Small intestine (tissue), 7 donors: ENCODE data around the gene TXLNA. TPM values are rescaled to one million over a fixed set of nuclear protein-coding genes. Genes with fewer than 3 reads are reported as not detected.

ENCODE experiments used
- DNase-seq, 2 donors: peaks; one replicate each; pipeline versions ENCODE4 v3.0.0 to v3.0.0-alpha.2; 2013
- FAIRE-seq: peaks from 2 replicates; lab custom pipeline; 2012; peaks lifted over from hg19 to GRCh38; lab: Jason Lieb, UNC
- H3K27ac ChIP-seq, 3 donors: one replicate each; pipeline ENCODE4 v1.5.1; 2013; ENCODE audit warnings: low read length in 2 of 3, mild to moderate bottlenecking in 2 of 3, control low read depth in 1 of 3, inconsistent platforms in 1 of 3, low read depth in 1 of 3, moderate library complexity in 1 of 3
- H3K27me3 ChIP-seq, 3 donors: one replicate each; pipeline ENCODE4 v1.6.1; 2013; ENCODE audit warnings: low read length in 3 of 3, inconsistent platforms in 1 of 3; ENCODE audit not compliant: control insufficient read depth in 3 of 3, insufficient read depth in 3 of 3
- H3K36me3 ChIP-seq, 3 donors: one replicate each; pipeline ENCODE4 v1.6.1; 2013; ENCODE audit warnings: low read length in 3 of 3, inconsistent platforms in 1 of 3, low read depth in 1 of 3, mild to moderate bottlenecking in 1 of 3, moderate library complexity in 1 of 3; ENCODE audit not compliant: control insufficient read depth in 3 of 3, insufficient read depth in 2 of 3
- H3K4me1 ChIP-seq, 3 donors: one replicate each; pipeline ENCODE4 v1.6.1; 2013; ENCODE audit warnings: low read length in 2 of 3, inconsistent platforms in 1 of 3, low read depth in 1 of 3, mild to moderate bottlenecking in 1 of 3, moderate library complexity in 1 of 3; ENCODE audit not compliant: control insufficient read depth in 3 of 3, insufficient read depth in 2 of 3
- H3K4me3 ChIP-seq, 3 donors: one replicate each; pipeline ENCODE4 v1.5.1; 2013; ENCODE audit warnings: low read length in 3 of 3, control low read depth in 1 of 3, inconsistent platforms in 1 of 3, low read depth in 1 of 3, mild to moderate bottlenecking in 1 of 3, moderate library complexity in 1 of 3
- H3K9me3 ChIP-seq, 2 donors: one replicate each; pipeline ENCODE4 v1.6.1; 2013; ENCODE audit warnings: low read depth in 1 of 2, low read length in 1 of 2; ENCODE audit not compliant: control insufficient read depth in 2 of 2, insufficient read depth in 1 of 2
- whole genome bisulfite sequencing, 3 donors: extraction: QIAGEN DNeasy Blood & Tissue Kit; methylation state at CpG; one replicate each; pipeline ENCODE4 v1.1.7; 2013; 5-methylcytosine and 5-hydroxymethylcytosine counted together
- polyA plus RNA-seq, 4 donors: library from polyadenylated mRNA; stranded (reverse) in 3 of 4; unstranded in 1 of 4; fragments of 200-250 nt in 3 of 4; fragments of 120-200 nt in 1 of 4; gene quantifications; one replicate each; pipeline versions ENCODE4 v1.2.1 to v1.2.3, GENCODE V29; 2013
- donor health status: healthy with polysubstance abuse.
- donor health status: control.
- donor health status: control.
- donor health status: Bipolar disorder and iron deficiency.
- donor health status: healthy.

The TXLNA gene
- polyA plus RNA-seq, 4 donors = 6.9 to 28.1 (median 18.1) TPM

GRCh38 chr1:32239337-32239736 lies 59.9 kb downstream of the TXLNA start:
- Histone ChIP-seq H3K4me3 (no peak overlapping the region), H3K9me3 (no peaks in the 10 kb centered on the region), H3K4me1 (peaks cover 0 to 21% (median 0%) of the 10 kb centered on the region in 3 donors), H3K36me3 (peaks cover 0 to 7% (median 3%) of the 10 kb centered on the region in 3 donors), H3K27ac (peak overlapping the region in 1 of 3 donors; percentile 47), H3K27me3 (no peaks in the 10 kb centered on the region)
- whole genome bisulfite sequencing, 3 donors = 21 to 51% (median 36%) methylated on average over 4 of the region's 4 CpGs
- FAIRE-seq (no peak), DNase-seq (peak in 1 of 2 donors; percentile 36)

- Histone ChIP-seq H3K4me1 (peaks cover 0 to 21% (median 0%) of the 10 kb centered on the region in 3 donors), H3K4me3 (peak overlapping the region in 1 of 3 donors; percentile 65), H3K9me3 (no peaks in the 10 kb centered on the region), H3K27me3 (no peaks in the 10 kb centered on the region), H3K27ac (peak overlapping the region in 1 of 3 donors; percentile 47), H3K36me3 (peaks cover 0 to 3% (median 2%) of the 10 kb centered on the region in 3 donors)
- 57 to 68% (median 63%) methylated on average over 19 to 20 of the region's 20 CpGs for WGBS, 3 donors
- DNase-seq (no peak), FAIRE-seq (no peak)
These were observed 60.3 kb downstream of the TXLNA start for GRCh38 chr1:32239790-32240139.

- H3K9me3 ChIP-seq = no peaks in the 10 kb centered on the region
- H3K27ac ChIP-seq = peak overlapping the region in 2 of 3 donors; percentile 49 to 80
- peaks cover 0 to 3% (median 0%) of the 10 kb centered on the region in 3 donors for H3K36me3 ChIP-seq
- DNase-seq = peak; percentile 48 to 84
- H3K4me1 ChIP-seq = peaks cover 0 to 21% (median 0%) of the 10 kb centered on the region in 3 donors
- no peaks in the 10 kb centered on the region for H3K27me3 ChIP-seq
- H3K4me3 ChIP-seq = peak overlapping the region; percentile 48 to 67 (median 65)
- FAIRE-seq = no peak
- 3 to 5% (median 4%) methylated on average over 51 to 62 of the region's 62 CpGs for WGBS, 3 donors
These were observed 60.9 kb downstream of the TXLNA start for GRCh38 chr1:32240140-32240951.

GRCh38 chr1:32241001-32241763 lies 61.7 kb downstream of the TXLNA start:
- DNase-seq = peak; percentile 40 to 75
- H3K36me3 ChIP-seq = no peaks in the 10 kb centered on the region
- WGBS, 3 donors = 1 to 3% (median 2%) methylated on average over 54 to 55 of the region's 55 CpGs
- H3K4me1 ChIP-seq = peaks cover 0 to 21% (median 0%) of the 10 kb centered on the region in 3 donors
- peak overlapping the region; percentile 49 to 80 (median 59) for H3K27ac ChIP-seq
- FAIRE-seq = no peak
- H3K9me3 ChIP-seq = no peaks in the 10 kb centered on the region
- no peaks in the 10 kb centered on the region for H3K27me3 ChIP-seq
- H3K4me3 ChIP-seq = peak overlapping the region; percentile 48 to 67 (median 65)

- WGBS, 3 donors = 34 to 51% (median 45%) methylated on average over 7 of the region's 7 CpGs
- H3K4me1 ChIP-seq = peaks cover 0 to 21% (median 5%) of the 10 kb centered on the region in 3 donors
These were observed 62.9 kb downstream of the TXLNA start for GRCh38 chr1:32242341-32242851.

GRCh38 chr1:32246888-32247273 lies 67.4 kb downstream of the TXLNA start, which contains the start of gene FAM167B:
Gene FAM167B, plus strand, starts transcription at chr1:32247222. Its CDS starts 200 bp downstream, at chr1:32247422.
- WGBS, 3 donors = 56 to 78% (median 69%) methylated on average over 3 of the region's 3 CpGs
- H3K36me3 ChIP-seq = no peaks in the 10 kb centered on the region
- no peak for DNase-seq
- peak within 1 kb of the TSS in 1 of 3 donors; percentile 79 for H3K27ac ChIP-seq
- H3K27me3 ChIP-seq = no peaks in the 10 kb centered on the region
- FAIRE-seq = no peak
- H3K9me3 ChIP-seq = no peaks in the 10 kb centered on the region
- no peak within 1 kb of the TSS for H3K4me3 ChIP-seq
- H3K4me1 ChIP-seq = peaks cover 0 to 21% (median 8%) of the 10 kb centered on the region in 3 donors

More at GRCh38 chr1:32242341-32242851, 62.9 kb downstream of the TXLNA start:
- DNase-seq = no peak
- Histone ChIP-seq H3K9me3 (no peaks in the 10 kb centered on the region), H3K27me3 (no peaks in the 10 kb centered on the region), H3K4me3 (no peak overlapping the region), H3K27ac (peak overlapping the region in 1 of 3 donors; percentile 48), H3K36me3 (no peaks in the 10 kb centered on the region)
- no peak for FAIRE-seq

GRCh38 chr1:32247452-32247851 lies 68.0 kb downstream of the TXLNA start:
- H3K27ac ChIP-seq = peak overlapping the region in 1 of 3 donors; percentile 79

More at GRCh38 chr1:32247452-32247851, 68.0 kb downstream of the TXLNA start:
- WGBS, 3 donors = 76 to 84% (median 77%) methylated on average over 12 of the region's 12 CpGs
- no peaks in the 10 kb centered on the region for H3K27me3 ChIP-seq
- H3K9me3 ChIP-seq = no peaks in the 10 kb centered on the region
- no peak for FAIRE-seq
- DNase-seq = no peak
- peaks cover 0 to 21% (median 8%) of the 10 kb centered on the region in 3 donors for H3K4me1 ChIP-seq
- no peaks in the 10 kb centered on the region for H3K36me3 ChIP-seq
- H3K4me3 ChIP-seq = no peak overlapping the region
